ENCODE results near the gene HSD17B2.
A peak's percentile ranks its signal among the peaks of the same experiment; 100 is the strongest.

Gene HSD17B2

GRCh38 chr16:82019535-82019934 is 15.5 kb upstream of the HSD17B2 start:
- DNase-seq (ENCODE audit: low read depth): no peak

- DNase-seq (ENCODE audit: low read depth): no peak
Observed at GRCh38 chr16:82020051-82020450, 15.0 kb upstream of the HSD17B2 start.

- no peak for DNase-seq (ENCODE audit: low read depth)
Observed at GRCh38 chr16:82023206-82023605, 11.8 kb upstream of the HSD17B2 start.

GRCh38 chr16:82024316-82024715 is 10.7 kb upstream of the HSD17B2 start:
- DNase-seq (ENCODE audit: low read depth): no peak

GRCh38 chr16:82024883-82025282 is 10.2 kb upstream of the HSD17B2 start:
- DNase-seq (ENCODE audit: low read depth): no peak

GRCh38 chr16:82027629-82028064 is 7.4 kb upstream of the HSD17B2 start:
- DNase-seq (ENCODE audit: low read depth): no peak

- no peak for DNase-seq (ENCODE audit: low read depth)
Observed at GRCh38 chr16:82031116-82032084, 3.7 kb upstream of the HSD17B2 start.

- DNase-seq (ENCODE audit: low read depth): no peak
Observed at GRCh38 chr16:82033006-82033405, 2.0 kb upstream of the HSD17B2 start.

- no peak for DNase-seq (ENCODE audit: low read depth)
Observed at GRCh38 chr16:82033683-82034300, 1.3 kb upstream of the HSD17B2 start.

- no peak for DNase-seq (ENCODE audit: low read depth)
Observed at GRCh38 chr16:82037251-82037650, 2.2 kb downstream of the HSD17B2 start.

GRCh38 chr16:82037666-82038065 is 2.6 kb downstream of the HSD17B2 start:
- DNase-seq (ENCODE audit: low read depth): no peak

GRCh38 chr16:82040296-82040695 is 5.2 kb downstream of the HSD17B2 start:
- no peak for DNase-seq (ENCODE audit: low read depth)

- no peak for DNase-seq (ENCODE audit: low read depth)
Observed at GRCh38 chr16:82041542-82041941, 6.5 kb downstream of the HSD17B2 start.

GRCh38 chr16:82042144-82042543 is 7.1 kb downstream of the HSD17B2 start:
- no peak for DNase-seq (ENCODE audit: low read depth)

- DNase-seq (ENCODE audit: low read depth): no peak
Observed at GRCh38 chr16:82042846-82043245, 7.8 kb downstream of the HSD17B2 start.

- DNase-seq (ENCODE audit: low read depth): peak; percentile 61
Observed at GRCh38 chr16:82043680-82044584, 8.9 kb downstream of the HSD17B2 start.

GRCh38 chr16:82044585-82044911 is 9.5 kb downstream of the HSD17B2 start:
- no peak for DNase-seq (ENCODE audit: low read depth)

GRCh38 chr16:82045465-82045864 is 10.4 kb downstream of the HSD17B2 start:
- no peak for DNase-seq (ENCODE audit: low read depth)

GRCh38 chr16:82046541-82046940 is 11.5 kb downstream of the HSD17B2 start:
- no peak for DNase-seq (ENCODE audit: low read depth)

GRCh38 chr16:82046941-82047340 is 11.9 kb downstream of the HSD17B2 start:
- DNase-seq (ENCODE audit: low read depth): no peak

- DNase-seq (ENCODE audit: low read depth): no peak
Observed at GRCh38 chr16:82047374-82047773, 12.3 kb downstream of the HSD17B2 start.

- DNase-seq (ENCODE audit: low read depth): no peak
Observed at GRCh38 chr16:82047787-82048186, 12.7 kb downstream of the HSD17B2 start.
